GM21723 (cell line): ENCODE results near the gene CARTPT.

Source experiments
- ATAC-seq: cut with Tn5 transposase; IDR thresholded peaks from one replicate; pipeline ENCODE4 v1.9.1; 2021; ENCODE audit warnings: mild to moderate bottlenecking, moderate library complexity; ENCODE audit not compliant: unreplicated experiment

Gene CARTPT

GRCh38 chr5:71719063-71719964 lies at the start of gene CARTPT:
TSS of gene CARTPT (plus strand) at chr5:71719275. CDS start at chr5:71719294, 19 bp downstream.
- ATAC-seq = no peak

GRCh38 chr5:71677977-71678376 lies 41.1 kb upstream of the CARTPT start:
- ATAC-seq = no peak

- no peak for ATAC-seq
Observed at GRCh38 chr5:71679714-71680113, 39.4 kb upstream of the CARTPT start.

- ATAC-seq = no peak
Observed at GRCh38 chr5:71680510-71680909, 38.6 kb upstream of the CARTPT start.

GRCh38 chr5:71681296-71681695 lies 37.8 kb upstream of the CARTPT start:
- no peak for ATAC-seq

- ATAC-seq = no peak
Observed at GRCh38 chr5:71684309-71684708, 34.8 kb upstream of the CARTPT start.

GRCh38 chr5:71693828-71694427 lies 25.1 kb upstream of the CARTPT start:
- no peak for ATAC-seq

GRCh38 chr5:71695071-71695470 lies 24.0 kb upstream of the CARTPT start:
- no peak for ATAC-seq

- ATAC-seq = no peak
Observed at GRCh38 chr5:71695595-71695994, 23.5 kb upstream of the CARTPT start.

GRCh38 chr5:71697967-71698366 lies 21.1 kb upstream of the CARTPT start:
- no peak for ATAC-seq

- no peak for ATAC-seq
Observed at GRCh38 chr5:71699233-71699632, 19.8 kb upstream of the CARTPT start.

- ATAC-seq = no peak
Observed at GRCh38 chr5:71699751-71700150, 19.3 kb upstream of the CARTPT start.

- no peak for ATAC-seq
Observed at GRCh38 chr5:71700803-71701202, 18.3 kb upstream of the CARTPT start.

GRCh38 chr5:71701407-71701806 lies 17.7 kb upstream of the CARTPT start:
- no peak for ATAC-seq

- no peak for ATAC-seq
Observed at GRCh38 chr5:71703941-71704340, 15.1 kb upstream of the CARTPT start.

GRCh38 chr5:71705421-71705820 lies 13.7 kb upstream of the CARTPT start:
- ATAC-seq = no peak

- no peak for ATAC-seq
Observed at GRCh38 chr5:71706906-71707305, 12.2 kb upstream of the CARTPT start.

- no peak for ATAC-seq
Observed at GRCh38 chr5:71711610-71712009, 7.5 kb upstream of the CARTPT start.

- no peak for ATAC-seq
Observed at GRCh38 chr5:71714911-71715310, 4.2 kb upstream of the CARTPT start.

- ATAC-seq = no peak
Observed at GRCh38 chr5:71727978-71728377, 8.9 kb downstream of the CARTPT start.

- ATAC-seq = no peak
Observed at GRCh38 chr5:71731015-71731414, 11.9 kb downstream of the CARTPT start.

GRCh38 chr5:71732011-71732410 lies 12.9 kb downstream of the CARTPT start:
- no peak for ATAC-seq
